GM19455 (cell line): ENCODE measurements around the gene GUCY1A1.
"Not testable (repeated sequence)": the region's sequence is repeated elsewhere in the genome, so short reads cannot be mapped to it uniquely, and the experiment has no call there.

Source experiments
- ATAC-seq: cut with Tn5 transposase; IDR thresholded peaks from one replicate; pipeline ENCODE4 v1.9.1; 2021; ENCODE audit not compliant: unreplicated experiment

Gene GUCY1A1

GRCh38 chr4:155666344-155667221, at the start of gene GUCY1A1:
Gene GUCY1A1, plus strand, starts transcription at chr4:155666848. Its CDS starts 30,020 bp downstream, at chr4:155696868.
- ATAC-seq = peak; percentile 46

- no peak for ATAC-seq
These were observed 49.4 kb upstream of the GUCY1A1 start for GRCh38 chr4:155617296-155617695.

- ATAC-seq = no peak
These were observed 48.3 kb upstream of the GUCY1A1 start for GRCh38 chr4:155618183-155618838.

GRCh38 chr4:155620637-155621036, 46.0 kb upstream of the GUCY1A1 start:
- ATAC-seq = no peak

GRCh38 chr4:155624478-155624877, 42.2 kb upstream of the GUCY1A1 start:
- ATAC-seq = peak; percentile 76

GRCh38 chr4:155626561-155626960, 40.1 kb upstream of the GUCY1A1 start:
- no peak for ATAC-seq

- no peak for ATAC-seq
These were observed 37.3 kb upstream of the GUCY1A1 start for GRCh38 chr4:155629183-155629825.

GRCh38 chr4:155629956-155630355, 36.7 kb upstream of the GUCY1A1 start:
- no peak for ATAC-seq

GRCh38 chr4:155632310-155632840, 34.3 kb upstream of the GUCY1A1 start:
- no peak for ATAC-seq

- no peak for ATAC-seq
These were observed 28.3 kb upstream of the GUCY1A1 start for GRCh38 chr4:155638195-155638965.

- ATAC-seq = peak; percentile 77
These were observed 26.7 kb upstream of the GUCY1A1 start for GRCh38 chr4:155639704-155640523.

GRCh38 chr4:155640751-155641150, 25.9 kb upstream of the GUCY1A1 start:
- ATAC-seq = no peak

GRCh38 chr4:155643087-155643486, 23.6 kb upstream of the GUCY1A1 start:
- ATAC-seq = no peak

GRCh38 chr4:155646001-155646400, 20.6 kb upstream of the GUCY1A1 start:
- ATAC-seq = no peak

GRCh38 chr4:155650785-155651184, 15.9 kb upstream of the GUCY1A1 start:
- ATAC-seq = not testable (repeated sequence)

GRCh38 chr4:155653052-155653451, 13.6 kb upstream of the GUCY1A1 start:
- no peak for ATAC-seq

GRCh38 chr4:155656025-155656424, 10.6 kb upstream of the GUCY1A1 start:
- no peak for ATAC-seq

GRCh38 chr4:155657169-155657568, 9.5 kb upstream of the GUCY1A1 start:
- no peak for ATAC-seq

- ATAC-seq = no peak
These were observed 8.5 kb upstream of the GUCY1A1 start for GRCh38 chr4:155657985-155658680.
